Measurements from ENCODE around the gene SLC28A1.

DNA sequence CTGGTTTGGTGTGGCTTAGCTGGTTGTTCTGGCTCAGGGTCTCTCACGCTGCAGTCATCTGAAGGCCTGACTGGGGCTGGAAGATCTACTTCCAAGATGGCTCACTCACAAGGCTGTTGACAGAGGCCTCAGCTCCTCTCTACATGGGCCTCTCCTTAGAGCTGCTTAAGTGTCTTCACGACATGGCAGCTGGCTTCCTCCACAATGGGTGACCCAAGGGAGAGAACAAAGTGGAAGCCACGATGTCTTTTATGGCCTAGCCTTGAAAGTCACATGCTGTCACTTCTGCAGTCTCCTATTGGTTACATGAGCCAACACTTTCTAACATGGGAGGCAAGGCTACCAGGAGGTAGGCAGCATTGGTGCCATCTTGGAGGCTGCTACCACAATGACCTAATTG, 83.8 kb downstream of the SLC28A1 start:
- TF ChIP-seq POLR2A (IDR thresholded peaks at IDR 0.05): no peak
- TF ChIP-seq, protein P1, sequence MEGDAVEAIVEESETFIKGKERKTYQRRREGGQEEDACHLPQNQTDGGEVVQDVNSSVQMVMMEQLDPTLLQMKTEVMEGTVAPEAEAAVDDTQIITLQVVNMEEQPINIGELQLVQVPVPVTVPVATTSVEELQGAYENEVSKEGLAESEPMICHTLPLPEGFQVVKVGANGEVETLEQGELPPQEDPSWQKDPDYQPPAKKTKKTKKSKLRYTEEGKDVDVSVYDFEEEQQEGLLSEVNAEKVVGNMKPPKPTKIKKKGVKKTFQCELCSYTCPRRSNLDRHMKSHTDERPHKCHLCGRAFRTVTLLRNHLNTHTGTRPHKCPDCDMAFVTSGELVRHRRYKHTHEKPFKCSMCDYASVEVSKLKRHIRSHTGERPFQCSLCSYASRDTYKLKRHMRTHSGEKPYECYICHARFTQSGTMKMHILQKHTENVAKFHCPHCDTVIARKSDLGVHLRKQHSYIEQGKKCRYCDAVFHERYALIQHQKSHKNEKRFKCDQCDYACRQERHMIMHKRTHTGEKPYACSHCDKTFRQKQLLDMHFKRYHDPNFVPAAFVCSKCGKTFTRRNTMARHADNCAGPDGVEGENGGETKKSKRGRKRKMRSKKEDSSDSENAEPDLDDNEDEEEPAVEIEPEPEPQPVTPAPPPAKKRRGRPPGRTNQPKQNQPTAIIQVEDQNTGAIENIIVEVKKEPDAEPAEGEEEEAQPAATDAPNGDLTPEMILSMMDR (IDR thresholded peaks at IDR 0.05): no peak
